Osteoblast (primary cell): ENCODE data around the gene ENPEP. TPM values are rescaled to one million over a fixed set of nuclear protein-coding genes. Genes with fewer than 3 reads are reported as not detected.
"Not testable (repeated sequence)": the region's sequence is repeated elsewhere in the genome, so short reads cannot be mapped to it uniquely, and the experiment has no call there.

ENCODE experiments used
- DNase-seq: peaks from one replicate; pipeline ENCODE4 v3.0.0; 2011; ENCODE audit warnings: low spot score, mixed read lengths; ENCODE audit not compliant: insufficient read length; ENCODE audit errors: missing footprints
- H2AFZ ChIP-seq: 2 replicates; pipeline ENCODE4 v1.6.0; 2011; ENCODE audit warnings: mild to moderate bottlenecking, low read length
- H3K27ac ChIP-seq: 2 replicates; pipeline ENCODE4 v1.5.1; 2011; ENCODE audit warnings: mild to moderate bottlenecking, low read depth, low read length, moderate library complexity
- H3K27me3 ChIP-seq: 2 replicates; pipeline ENCODE4 v1.6.0; 2012; ENCODE audit warnings: mild to moderate bottlenecking, control low read depth, inconsistent platforms, low read length, moderate library complexity; ENCODE audit not compliant: insufficient read depth
- H3K36me3 ChIP-seq: 2 replicates; pipeline ENCODE4 v1.5.1; 2011; ENCODE audit warnings: mild to moderate bottlenecking, low read length, control low read depth, moderate library complexity; ENCODE audit not compliant: insufficient read depth
- H3K4me1 ChIP-seq: 2 replicates; pipeline ENCODE4 v1.5.1; 2011; ENCODE audit warnings: mild to moderate bottlenecking, low read length, control low read depth, moderate library complexity; ENCODE audit not compliant: insufficient read depth
- H3K4me2 ChIP-seq: 2 replicates; pipeline ENCODE4 v1.6.0; 2011; ENCODE audit warnings: mild to moderate bottlenecking, low read length; ENCODE audit not compliant: insufficient read depth
- H3K4me3 ChIP-seq: fragments of 200-600 bp; sonication (generic); 3 replicates; pipeline ENCODE4 v1.5.1; 2012; ENCODE audit warnings: mild to moderate bottlenecking, low read length, inconsistent platforms; ENCODE audit not compliant: insufficient read depth
- H3K79me2 ChIP-seq: 2 replicates; pipeline ENCODE4 v1.6.0; 2012; ENCODE audit warnings: mild to moderate bottlenecking, low read length, control low read depth, inconsistent platforms; ENCODE audit not compliant: insufficient read depth
- H3K9me3 ChIP-seq: 2 replicates; pipeline ENCODE4 v1.5.1; 2011; ENCODE audit warnings: low read depth, low read length, control low read depth
- H4K20me1 ChIP-seq: 2 replicates; pipeline ENCODE4 v1.6.0; 2012; ENCODE audit warnings: mild to moderate bottlenecking, low read length, control low read depth; ENCODE audit not compliant: insufficient read depth
- total RNA-seq: library from RNA; depleted of rRNA; stranded (reverse); fragments of >200 nt; gene quantifications from 2 replicates; pipeline ENCODE4 v1.2.3, GENCODE V29; 2012
- TF ChIP-seq, protein P1 (sequence below): IDR thresholded peaks from 2 replicates; pipeline ENCODE4 v1.5.1; 2011; ENCODE audit warnings: mild to moderate bottlenecking, low read depth, low read length, moderate library complexity; ENCODE audit errors: extremely low read depth

ENPEP gene, protein sequence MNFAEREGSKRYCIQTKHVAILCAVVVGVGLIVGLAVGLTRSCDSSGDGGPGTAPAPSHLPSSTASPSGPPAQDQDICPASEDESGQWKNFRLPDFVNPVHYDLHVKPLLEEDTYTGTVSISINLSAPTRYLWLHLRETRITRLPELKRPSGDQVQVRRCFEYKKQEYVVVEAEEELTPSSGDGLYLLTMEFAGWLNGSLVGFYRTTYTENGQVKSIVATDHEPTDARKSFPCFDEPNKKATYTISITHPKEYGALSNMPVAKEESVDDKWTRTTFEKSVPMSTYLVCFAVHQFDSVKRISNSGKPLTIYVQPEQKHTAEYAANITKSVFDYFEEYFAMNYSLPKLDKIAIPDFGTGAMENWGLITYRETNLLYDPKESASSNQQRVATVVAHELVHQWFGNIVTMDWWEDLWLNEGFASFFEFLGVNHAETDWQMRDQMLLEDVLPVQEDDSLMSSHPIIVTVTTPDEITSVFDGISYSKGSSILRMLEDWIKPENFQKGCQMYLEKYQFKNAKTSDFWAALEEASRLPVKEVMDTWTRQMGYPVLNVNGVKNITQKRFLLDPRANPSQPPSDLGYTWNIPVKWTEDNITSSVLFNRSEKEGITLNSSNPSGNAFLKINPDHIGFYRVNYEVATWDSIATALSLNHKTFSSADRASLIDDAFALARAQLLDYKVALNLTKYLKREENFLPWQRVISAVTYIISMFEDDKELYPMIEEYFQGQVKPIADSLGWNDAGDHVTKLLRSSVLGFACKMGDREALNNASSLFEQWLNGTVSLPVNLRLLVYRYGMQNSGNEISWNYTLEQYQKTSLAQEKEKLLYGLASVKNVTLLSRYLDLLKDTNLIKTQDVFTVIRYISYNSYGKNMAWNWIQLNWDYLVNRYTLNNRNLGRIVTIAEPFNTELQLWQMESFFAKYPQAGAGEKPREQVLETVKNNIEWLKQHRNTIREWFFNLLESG
- 0.59 and 1.1 TPM in 2 replicates for total RNA-seq

DNA sequence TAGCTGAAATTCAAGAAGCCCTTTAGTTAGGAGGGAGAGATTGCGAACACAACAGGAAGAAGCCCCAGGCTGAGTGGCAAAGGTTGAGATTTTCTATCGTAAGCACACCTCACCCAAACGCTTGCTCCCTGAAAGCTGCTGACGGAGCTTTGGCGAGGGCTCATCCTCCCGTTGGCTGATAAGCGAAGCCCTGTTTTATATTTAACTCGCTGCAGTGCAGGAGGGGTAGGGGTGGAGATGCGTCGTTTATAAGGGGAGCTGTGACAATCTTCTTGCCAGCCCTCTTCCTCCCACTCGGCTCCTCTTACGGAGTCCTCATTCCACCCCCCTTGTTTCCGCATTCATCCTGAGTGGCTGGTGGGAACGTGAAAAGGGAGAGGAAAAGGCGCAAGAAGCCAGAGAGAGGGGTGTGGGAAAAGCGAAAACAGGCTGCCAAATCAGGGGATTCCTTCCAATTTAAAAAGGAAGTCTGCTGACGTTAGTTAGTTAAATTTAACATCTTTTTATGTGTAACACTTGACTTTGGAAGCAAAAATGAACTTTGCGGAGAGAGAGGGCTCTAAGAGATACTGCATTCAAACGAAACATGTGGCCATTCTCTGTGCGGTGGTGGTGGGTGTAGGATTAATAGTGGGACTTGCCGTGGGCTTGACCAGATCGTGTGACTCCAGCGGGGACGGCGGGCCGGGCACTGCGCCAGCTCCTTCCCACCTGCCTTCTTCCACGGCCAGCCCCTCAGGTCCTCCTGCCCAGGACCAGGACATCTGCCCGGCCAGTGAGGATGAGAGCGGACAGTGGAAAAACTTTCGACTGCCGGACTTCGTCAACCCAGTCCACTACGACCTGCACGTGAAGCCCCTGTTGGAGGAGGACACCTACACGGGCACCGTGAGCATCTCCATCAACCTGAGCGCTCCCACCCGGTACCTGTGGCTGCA, at the start of gene ENPEP:
Gene ENPEP, plus strand, starts transcription at position 275 of the 938 bp plus-strand sequence. Its CDS starts 260 bp downstream, at position 535.
- no peaks in the 10 kb centered on the region for H3K36me3 ChIP-seq
- H3K4me3 ChIP-seq, result peak within 1 kb of the TSS; percentile 71
- H3K27me3 ChIP-seq, result no peaks in the 10 kb centered on the region
- H3K4me2 ChIP-seq, result peak within 1 kb of the TSS; percentile 96
- peaks cover 20% of the 10 kb centered on the region for H3K4me1 ChIP-seq
- TF ChIP-seq, protein P1, sequence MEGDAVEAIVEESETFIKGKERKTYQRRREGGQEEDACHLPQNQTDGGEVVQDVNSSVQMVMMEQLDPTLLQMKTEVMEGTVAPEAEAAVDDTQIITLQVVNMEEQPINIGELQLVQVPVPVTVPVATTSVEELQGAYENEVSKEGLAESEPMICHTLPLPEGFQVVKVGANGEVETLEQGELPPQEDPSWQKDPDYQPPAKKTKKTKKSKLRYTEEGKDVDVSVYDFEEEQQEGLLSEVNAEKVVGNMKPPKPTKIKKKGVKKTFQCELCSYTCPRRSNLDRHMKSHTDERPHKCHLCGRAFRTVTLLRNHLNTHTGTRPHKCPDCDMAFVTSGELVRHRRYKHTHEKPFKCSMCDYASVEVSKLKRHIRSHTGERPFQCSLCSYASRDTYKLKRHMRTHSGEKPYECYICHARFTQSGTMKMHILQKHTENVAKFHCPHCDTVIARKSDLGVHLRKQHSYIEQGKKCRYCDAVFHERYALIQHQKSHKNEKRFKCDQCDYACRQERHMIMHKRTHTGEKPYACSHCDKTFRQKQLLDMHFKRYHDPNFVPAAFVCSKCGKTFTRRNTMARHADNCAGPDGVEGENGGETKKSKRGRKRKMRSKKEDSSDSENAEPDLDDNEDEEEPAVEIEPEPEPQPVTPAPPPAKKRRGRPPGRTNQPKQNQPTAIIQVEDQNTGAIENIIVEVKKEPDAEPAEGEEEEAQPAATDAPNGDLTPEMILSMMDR, result no peak
- no peaks in the 10 kb centered on the region for H4K20me1 ChIP-seq
- no peak within 1 kb of the TSS for H3K27ac ChIP-seq
- no peaks in the 10 kb centered on the region for H3K79me2 ChIP-seq
- H2AFZ ChIP-seq, result peak within 1 kb of the TSS; percentile 88
- peak; percentile 37 for DNase-seq
- no peaks in the 10 kb centered on the region for H3K9me3 ChIP-seq

GRCh38 chr4:110431805-110432204, 44.1 kb upstream of the ENPEP start:
- H3K27ac ChIP-seq, H3K9me3 ChIP-seq, H3K27me3 ChIP-seq, H3K36me3 ChIP-seq, DNase-seq, H3K4me3 ChIP-seq, H2AFZ ChIP-seq, H3K4me1 ChIP-seq, H3K79me2 ChIP-seq, H3K4me2 ChIP-seq, H4K20me1 ChIP-seq: not testable (repeated sequence)

DNA sequence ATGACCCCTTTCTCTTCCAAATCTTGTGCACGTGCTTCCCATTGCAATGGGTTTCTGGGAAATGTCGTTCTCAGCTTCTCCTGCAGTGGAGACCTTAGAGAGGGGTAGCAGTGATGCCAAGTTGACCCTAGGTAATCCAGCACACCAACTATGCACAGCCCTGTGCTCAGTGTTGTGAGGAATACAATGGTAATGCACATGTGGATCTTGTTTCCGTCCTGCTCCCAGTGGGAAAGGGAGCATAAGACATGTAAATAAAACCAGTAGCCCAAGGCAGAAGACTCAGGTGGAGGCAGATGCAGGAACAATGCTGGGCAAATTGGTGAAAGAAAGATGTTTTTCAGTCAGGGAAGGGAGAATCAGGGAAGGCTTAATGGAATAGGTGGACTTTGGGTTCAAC, 38.7 kb upstream of the ENPEP start:
- H3K79me2 ChIP-seq, H3K27me3 ChIP-seq, H3K27ac ChIP-seq, H2AFZ ChIP-seq, H3K9me3 ChIP-seq, H3K4me3 ChIP-seq, H3K4me1 ChIP-seq, DNase-seq, H3K36me3 ChIP-seq, H3K4me2 ChIP-seq, H4K20me1 ChIP-seq: not testable (repeated sequence)

DNA sequence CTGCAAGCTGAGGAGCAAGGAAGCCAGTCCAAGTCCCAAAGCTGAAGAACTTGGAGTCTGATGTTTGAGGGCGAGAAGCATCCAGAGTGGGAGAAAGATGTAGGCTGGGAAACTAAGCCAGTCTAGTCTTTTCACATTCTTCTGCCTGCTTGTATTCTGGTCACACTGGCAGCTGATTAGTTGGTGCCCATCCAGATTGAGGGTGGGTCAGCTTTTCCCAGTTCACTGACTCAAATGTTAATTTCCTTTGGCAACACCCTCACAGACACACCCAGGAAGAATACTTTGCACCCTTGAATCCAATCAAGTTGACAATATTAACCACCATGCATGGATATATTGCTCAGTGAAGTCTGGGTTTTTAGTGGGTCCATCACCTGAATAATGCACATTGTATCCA, 36.7 kb upstream of the ENPEP start:
- H3K27ac ChIP-seq, H3K4me3 ChIP-seq, H3K4me2 ChIP-seq, H3K36me3 ChIP-seq, H3K79me2 ChIP-seq, H4K20me1 ChIP-seq, H3K27me3 ChIP-seq, H3K9me3 ChIP-seq, H3K4me1 ChIP-seq, DNase-seq, H2AFZ ChIP-seq: not testable (repeated sequence)

GRCh38 chr4:110442309-110442708, 33.6 kb upstream of the ENPEP start:
- Histone ChIP-seq H3K4me2 (no peak overlapping the region), H3K79me2 (no peaks in the 10 kb centered on the region), H3K9me3 (no peaks in the 10 kb centered on the region), H3K36me3 (no peaks in the 10 kb centered on the region), H2AFZ (no peak overlapping the region), H3K27me3 (no peaks in the 10 kb centered on the region), H3K4me3 (no peak overlapping the region), H3K27ac (no peak overlapping the region), H3K4me1 (no peaks in the 10 kb centered on the region), H4K20me1 (no peaks in the 10 kb centered on the region)
- TF ChIP-seq, protein P1, result peak; percentile 5
- DNase-seq, result no peak
